WI38 (cell line): Measurements from ENCODE around the gene BAZ2B.

Experiments used
- H3K4me3 ChIP-seq: 2 replicates; pipeline ENCODE4 v1.5.1; 2011; ENCODE audit warnings: low read depth, mild to moderate bottlenecking, control low read depth, low read length
- TF ChIP-seq, protein P1 (sequence below): IDR thresholded peaks from 2 replicates; pipeline ENCODE4 v1.5.1; 2012; ENCODE audit warnings: low read depth, mild to moderate bottlenecking, control low read depth, low read length

The BAZ2B gene

DNA sequence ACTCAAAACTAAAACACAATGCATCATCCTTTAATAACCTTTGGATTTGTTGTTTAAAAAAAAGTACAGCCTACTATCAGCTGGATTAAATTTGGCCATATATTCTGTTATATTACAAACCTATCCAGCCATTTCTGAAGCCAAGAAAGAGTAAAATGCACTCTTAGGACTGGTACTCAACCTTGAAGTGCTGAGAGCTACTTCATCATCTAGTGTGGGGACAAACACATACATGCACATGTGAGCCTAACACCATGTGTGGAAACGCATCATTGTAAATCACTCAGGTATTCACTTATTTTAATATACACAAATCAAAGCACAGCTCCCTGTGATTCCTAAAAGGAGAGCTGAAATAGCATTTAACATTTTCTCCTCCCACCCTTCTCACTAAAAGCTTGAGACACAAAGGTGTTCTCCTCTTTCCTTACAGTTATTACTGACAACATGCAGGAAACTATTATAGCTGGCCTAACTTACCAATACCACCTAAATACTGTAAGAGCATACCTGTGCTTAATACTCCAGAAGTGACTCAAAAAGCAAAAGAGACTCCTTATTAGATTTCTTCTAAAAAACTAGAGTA is 7.5 kb downstream of the BAZ2B start:
- H3K4me3 ChIP-seq: no peak overlapping the region
- TF ChIP-seq, protein P1, sequence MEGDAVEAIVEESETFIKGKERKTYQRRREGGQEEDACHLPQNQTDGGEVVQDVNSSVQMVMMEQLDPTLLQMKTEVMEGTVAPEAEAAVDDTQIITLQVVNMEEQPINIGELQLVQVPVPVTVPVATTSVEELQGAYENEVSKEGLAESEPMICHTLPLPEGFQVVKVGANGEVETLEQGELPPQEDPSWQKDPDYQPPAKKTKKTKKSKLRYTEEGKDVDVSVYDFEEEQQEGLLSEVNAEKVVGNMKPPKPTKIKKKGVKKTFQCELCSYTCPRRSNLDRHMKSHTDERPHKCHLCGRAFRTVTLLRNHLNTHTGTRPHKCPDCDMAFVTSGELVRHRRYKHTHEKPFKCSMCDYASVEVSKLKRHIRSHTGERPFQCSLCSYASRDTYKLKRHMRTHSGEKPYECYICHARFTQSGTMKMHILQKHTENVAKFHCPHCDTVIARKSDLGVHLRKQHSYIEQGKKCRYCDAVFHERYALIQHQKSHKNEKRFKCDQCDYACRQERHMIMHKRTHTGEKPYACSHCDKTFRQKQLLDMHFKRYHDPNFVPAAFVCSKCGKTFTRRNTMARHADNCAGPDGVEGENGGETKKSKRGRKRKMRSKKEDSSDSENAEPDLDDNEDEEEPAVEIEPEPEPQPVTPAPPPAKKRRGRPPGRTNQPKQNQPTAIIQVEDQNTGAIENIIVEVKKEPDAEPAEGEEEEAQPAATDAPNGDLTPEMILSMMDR: no peak

DNA sequence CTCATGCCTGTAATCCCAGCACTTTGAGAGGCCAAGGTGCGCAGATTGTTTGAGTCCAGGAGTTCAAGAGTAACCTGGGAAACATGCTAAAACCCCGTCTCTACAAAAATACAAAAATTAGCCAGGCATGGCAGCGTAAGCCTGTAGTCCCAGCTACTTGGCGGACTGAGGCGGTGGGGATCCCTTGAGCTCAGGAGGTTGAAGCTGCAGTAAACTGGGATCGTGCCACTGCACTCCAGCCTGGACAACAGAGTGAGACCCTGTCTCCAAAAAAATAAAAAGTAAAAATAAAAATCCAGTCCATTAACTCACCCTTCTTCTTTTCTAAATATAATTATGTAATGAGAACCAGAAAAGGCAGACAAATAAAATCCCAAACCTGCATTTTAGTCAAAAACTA is 8.2 kb downstream of the BAZ2B start:
- no peak overlapping the region for H3K4me3 ChIP-seq
- TF ChIP-seq, protein P1: no peak

- TF ChIP-seq, protein P1: no peak
- H3K4me3 ChIP-seq: no peak overlapping the region
Observed at GRCh38 chr2:159606287-159606686, 10.1 kb downstream of the BAZ2B start.

- TF ChIP-seq, protein P1: no peak
- H3K4me3 ChIP-seq: no peak overlapping the region
Observed at GRCh38 chr2:159605441-159606178, 10.7 kb downstream of the BAZ2B start.

- TF ChIP-seq, protein P1: no peak
- H3K4me3 ChIP-seq: no peak overlapping the region
Observed at GRCh38 chr2:159604159-159604558, 12.2 kb downstream of the BAZ2B start.

- TF ChIP-seq, protein P1: no peak
Observed at GRCh38 chr2:159600752-159601151, 15.6 kb downstream of the BAZ2B start.

DNA sequence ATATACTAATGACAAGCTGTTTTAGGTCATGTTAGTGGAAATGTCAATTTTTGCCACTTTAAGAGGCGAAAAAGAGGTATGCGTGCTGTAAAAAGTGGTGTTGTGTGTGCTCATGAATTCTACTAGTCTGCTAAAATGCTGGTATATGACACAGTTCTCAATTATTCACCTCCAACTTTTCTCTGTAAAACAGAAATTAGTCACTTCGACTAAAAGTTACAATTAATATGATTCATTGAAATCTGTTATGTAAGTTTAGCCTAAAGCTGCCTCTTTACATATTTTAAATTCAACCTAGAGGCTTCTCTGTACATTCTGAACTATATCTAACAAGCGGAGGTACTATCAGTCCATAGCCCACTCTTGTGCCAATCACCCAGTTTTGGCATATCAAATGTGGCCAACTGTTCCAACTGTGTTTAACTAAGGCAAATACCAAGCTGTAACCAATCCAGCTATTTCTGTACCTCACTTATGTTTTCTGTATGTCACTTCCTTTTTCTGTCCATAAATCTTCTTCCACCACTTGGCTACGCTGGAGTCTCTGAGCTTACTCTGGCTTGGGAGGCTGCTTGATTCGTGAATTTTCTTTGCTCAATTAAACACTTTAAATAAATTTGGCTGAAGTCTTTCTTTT is 20.8 kb downstream of the BAZ2B start:
- TF ChIP-seq, protein P1: no peak
- H3K4me3 ChIP-seq: no peak overlapping the region

More at GRCh38 chr2:159600752-159601151, 15.6 kb downstream of the BAZ2B start:
- no peak overlapping the region for H3K4me3 ChIP-seq
